Activated CD4-positive, alpha-beta T cell treated with anti-CD3 and anti-CD28 coated beads, Interleukin-2, amount 50 U/mL, for 1 hour (primary cell): Measurements from ENCODE around the gene SYNGAP1.
A peak's percentile ranks its signal among the peaks of the same experiment; 100 is the strongest.
"Not testable (repeated sequence)": the region's sequence is repeated elsewhere in the genome, so short reads cannot be mapped to it uniquely, and the experiment has no call there.

Experiments used
- DNase-seq: peaks from one replicate; pipeline ENCODE4 v3.0.0-alpha.2; 2020

SYNGAP1 gene

DNA sequence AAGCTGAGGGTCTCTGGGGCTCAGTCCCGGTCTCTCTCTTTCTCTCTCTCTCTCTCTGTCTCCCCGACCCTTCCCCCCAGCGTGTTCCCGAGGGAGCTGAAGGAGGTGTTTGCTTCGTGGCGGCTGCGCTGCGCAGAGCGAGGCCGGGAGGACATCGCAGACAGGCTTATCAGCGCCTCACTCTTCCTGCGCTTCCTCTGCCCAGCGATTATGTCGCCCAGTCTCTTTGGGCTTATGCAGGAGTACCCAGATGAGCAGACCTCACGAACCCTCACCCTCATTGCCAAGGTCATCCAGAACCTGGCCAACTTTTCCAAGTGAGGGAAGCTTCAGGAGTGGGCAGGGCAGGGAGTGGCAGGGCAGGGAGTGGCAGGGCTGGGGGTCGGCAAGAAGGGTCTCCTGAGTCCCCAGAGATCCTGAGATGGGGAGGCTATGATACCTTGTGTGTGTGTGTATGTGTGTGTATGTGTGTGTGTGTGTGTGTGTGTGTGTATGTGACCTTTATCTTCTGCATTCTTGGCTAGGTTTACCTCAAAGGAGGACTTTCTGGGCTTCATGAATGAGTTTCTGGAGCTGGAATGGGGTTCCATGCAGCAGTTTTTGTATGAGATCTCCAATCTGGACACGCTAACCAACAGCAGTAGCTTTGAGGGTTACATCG lies 20.9 kb downstream of the SYNGAP1 start:
- DNase-seq: no peak

DNA sequence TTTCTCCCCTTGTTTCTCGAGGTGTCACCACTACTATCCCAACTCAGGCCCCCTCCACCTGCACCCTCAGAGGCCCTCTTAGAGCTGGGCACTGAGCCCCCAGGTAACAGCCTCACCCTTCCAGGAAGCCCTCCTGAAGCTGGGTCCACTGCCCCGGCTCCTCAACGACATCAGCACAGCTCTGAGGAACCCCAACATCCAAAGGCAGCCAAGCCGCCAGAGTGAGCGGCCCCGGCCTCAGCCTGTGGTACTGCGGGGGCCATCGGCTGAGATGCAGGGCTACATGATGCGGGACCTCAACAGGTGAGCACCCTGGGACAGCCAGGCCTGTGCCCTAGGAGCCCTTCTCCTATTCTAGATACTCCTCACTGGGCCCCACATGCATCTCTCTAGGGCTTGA lies 21.6 kb downstream of the SYNGAP1 start:
- no peak for DNase-seq

DNA sequence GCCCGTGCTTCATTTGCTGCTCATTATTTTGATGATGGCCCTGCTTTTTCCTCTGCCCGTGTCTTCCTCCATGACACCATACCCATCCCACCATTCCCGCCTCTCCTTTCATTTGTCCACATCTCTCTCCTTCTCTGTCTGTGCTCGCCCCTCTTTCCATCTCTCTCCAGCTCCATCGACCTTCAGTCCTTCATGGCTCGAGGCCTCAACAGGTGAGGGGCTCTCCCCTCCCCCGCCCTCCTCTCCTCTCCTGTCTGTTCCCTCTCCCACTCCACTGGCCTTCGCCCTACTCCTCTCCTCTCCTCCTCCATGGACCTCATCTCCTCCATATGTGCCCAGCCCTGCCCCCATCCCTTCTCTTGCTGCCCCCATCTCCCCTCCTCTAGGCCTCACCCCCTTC lies 22.4 kb downstream of the SYNGAP1 start:
- DNase-seq: no peak

DNA sequence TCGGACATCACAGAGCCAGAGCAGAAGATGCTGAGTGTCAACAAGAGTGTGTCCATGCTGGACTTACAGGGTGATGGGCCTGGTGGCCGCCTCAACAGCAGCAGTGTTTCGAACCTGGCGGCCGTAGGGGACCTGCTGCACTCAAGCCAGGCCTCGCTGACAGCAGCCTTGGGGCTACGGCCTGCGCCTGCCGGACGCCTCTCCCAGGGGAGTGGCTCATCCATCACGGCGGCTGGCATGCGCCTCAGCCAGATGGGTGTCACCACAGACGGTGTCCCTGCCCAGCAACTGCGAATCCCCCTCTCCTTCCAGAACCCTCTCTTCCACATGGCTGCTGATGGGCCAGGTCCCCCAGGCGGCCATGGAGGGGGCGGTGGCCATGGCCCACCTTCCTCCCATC lies 23.2 kb downstream of the SYNGAP1 start:
- DNase-seq: no peak

DNA sequence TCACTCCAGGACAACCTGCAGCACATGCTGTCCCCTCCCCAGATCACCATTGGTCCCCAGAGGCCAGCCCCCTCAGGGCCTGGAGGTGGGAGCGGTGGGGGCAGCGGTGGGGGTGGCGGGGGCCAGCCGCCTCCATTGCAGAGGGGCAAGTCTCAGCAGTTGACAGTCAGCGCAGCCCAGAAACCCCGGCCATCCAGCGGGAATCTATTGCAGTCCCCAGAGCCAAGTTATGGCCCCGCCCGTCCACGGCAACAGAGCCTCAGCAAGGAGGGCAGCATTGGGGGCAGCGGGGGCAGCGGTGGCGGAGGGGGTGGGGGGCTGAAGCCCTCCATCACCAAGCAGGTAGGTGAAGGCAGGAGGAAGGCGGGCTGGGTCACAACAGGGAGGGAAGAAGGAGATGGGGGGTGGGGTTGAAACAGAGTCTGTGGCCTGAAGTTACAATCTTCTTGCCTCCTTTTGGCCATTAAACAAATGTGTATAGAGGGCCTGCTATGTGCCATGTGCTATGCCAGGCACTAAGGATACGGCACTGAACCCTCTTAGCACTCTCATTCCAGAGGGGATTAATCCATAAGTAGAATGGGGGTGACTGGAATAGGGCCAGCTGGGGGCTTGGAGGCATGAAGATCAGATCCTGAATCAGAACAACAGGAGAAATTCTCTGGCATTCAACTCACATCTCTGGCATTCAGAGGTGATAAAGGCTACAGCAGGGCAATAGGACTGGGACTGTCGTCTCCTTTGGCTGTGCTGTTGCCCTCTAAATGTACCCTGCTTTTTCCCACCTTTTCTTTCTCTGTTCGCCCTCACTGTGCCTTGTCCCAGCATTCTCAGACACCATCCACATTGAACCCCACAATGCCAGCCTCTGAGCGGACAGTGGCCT lies 24.0 kb downstream of the SYNGAP1 start:
- DNase-seq: no peak

DNA sequence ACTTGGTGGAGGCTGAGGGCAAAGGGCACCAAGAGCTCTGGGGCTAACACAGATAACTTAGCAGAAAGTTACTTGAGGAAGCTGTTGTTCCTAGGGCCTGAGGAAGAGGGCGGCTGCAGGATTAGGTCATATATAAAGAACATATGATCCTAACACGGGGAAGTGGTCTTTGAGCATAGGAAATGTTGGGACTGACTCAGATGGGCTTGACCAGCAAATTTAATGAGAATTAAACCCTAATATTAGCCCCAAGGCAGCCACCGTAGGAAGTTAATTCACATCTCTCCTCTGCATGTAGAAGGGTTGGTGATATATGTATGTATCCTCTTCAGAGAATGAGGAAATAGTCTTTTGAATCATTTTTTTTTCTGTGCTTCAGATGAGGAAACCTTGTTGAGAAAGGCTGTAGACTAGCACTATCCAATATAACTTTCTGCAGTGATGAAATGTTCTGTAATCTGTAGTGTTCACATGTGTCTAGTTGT lies 25.3 kb downstream of the SYNGAP1 start:
- DNase-seq: no peak

DNA sequence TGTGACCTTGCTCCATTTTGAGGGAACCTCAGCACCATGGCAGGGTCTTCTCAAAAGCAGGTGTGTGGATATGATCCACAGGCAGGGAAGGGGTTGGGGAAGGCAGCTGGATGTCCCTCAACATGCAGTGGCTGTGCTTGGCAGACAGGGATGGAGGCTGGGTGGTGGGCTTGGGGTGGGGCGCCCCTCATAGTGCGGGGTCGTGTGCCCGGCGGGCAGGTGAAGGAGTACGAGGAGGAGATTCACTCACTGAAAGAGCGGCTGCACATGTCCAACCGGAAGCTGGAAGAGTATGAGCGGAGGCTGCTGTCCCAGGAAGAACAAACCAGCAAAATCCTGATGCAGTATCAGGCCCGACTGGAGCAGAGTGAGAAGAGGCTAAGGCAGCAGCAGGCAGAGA lies 26.5 kb downstream of the SYNGAP1 start:
- no peak for DNase-seq

DNA sequence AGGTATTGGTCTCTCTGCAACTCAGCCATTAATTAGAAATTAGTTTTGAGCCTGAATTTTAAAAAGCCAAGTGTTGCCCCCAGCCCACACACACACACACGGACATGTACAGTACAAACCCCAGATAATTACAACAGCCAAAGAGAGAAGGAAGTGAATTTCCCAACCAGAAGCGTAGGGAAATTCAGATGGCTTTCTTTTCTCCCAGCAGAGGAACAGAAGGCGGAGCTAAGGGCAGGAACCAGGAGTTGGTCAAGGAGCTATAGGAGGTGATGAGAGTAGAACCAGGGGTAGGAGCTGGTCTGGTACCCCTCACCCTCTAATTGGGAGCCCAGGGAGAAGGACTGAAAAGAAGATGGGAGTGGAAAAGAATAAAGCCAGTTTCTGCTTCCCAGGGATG lies 30.6 kb downstream of the SYNGAP1 start:
- no peak for DNase-seq

DNA sequence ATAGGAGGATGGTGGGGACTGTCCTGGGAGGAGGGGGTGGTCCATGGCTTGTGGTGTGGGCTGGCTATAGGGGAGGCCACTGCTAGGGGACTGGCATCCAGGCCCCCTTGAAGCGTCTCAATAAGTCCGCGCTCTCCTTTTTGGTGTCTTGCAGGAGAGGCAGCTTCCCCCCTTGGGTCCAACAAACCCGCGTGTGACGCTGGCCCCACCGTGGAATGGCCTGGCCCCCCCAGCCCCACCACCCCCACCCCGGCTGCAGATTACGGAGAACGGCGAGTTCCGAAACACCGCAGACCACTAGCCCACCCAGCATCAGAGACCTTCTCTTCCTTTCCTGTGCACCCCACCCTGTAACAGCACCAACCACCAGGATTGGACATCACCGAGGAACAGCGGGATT lies 31.7 kb downstream of the SYNGAP1 start:
- no peak for DNase-seq

DNA sequence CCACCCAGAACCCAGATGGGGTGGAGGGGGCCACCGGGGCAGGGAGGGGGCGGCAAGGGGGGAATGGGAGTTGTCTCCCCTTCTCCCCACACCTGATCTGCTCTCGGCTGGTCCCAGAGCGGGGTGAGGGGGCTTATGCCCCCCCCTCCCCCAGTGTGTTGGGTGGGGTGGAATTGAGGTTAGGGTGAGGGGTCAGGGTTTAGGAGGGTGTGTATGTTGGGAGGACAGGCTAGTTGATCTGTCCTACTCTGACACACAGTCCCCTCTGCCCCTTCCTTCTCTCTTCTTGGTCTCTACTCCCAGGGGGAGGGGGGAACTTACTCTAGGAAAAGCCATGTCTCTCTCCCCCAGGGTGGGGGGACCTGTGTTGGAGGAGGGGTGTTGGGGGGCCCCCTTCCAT lies 32.6 kb downstream of the SYNGAP1 start:
- no peak for DNase-seq

DNA sequence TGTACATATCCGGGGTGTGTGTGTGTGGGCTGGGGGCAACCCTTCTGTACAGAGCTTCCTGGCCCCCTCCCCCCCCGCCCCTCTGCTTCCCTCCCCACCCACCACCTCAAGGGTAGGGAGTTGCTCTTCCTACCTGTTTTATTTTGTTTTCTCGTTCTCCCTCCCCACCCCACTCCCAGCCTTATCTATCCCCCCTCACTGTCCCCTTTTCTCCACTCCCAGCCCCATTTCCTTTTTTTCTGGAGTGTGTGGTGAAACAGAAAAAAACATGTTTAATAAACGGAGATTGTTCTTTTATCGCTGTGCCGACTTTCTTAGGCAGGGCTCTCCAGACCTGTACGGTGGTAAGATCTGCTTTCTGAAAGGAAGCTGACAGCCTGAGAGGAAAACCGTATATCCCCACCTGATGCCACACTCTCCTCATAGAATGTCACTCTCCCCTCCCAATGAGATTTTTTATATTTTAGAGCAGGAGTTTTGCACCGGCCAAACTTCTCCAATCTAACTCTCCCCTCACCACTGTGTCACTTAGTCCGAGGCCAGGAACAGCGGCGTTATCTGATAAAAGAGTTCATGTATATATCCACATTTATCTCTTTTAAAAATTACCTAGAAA lies 33.6 kb downstream of the SYNGAP1 start:
- DNase-seq: no peak

DNA sequence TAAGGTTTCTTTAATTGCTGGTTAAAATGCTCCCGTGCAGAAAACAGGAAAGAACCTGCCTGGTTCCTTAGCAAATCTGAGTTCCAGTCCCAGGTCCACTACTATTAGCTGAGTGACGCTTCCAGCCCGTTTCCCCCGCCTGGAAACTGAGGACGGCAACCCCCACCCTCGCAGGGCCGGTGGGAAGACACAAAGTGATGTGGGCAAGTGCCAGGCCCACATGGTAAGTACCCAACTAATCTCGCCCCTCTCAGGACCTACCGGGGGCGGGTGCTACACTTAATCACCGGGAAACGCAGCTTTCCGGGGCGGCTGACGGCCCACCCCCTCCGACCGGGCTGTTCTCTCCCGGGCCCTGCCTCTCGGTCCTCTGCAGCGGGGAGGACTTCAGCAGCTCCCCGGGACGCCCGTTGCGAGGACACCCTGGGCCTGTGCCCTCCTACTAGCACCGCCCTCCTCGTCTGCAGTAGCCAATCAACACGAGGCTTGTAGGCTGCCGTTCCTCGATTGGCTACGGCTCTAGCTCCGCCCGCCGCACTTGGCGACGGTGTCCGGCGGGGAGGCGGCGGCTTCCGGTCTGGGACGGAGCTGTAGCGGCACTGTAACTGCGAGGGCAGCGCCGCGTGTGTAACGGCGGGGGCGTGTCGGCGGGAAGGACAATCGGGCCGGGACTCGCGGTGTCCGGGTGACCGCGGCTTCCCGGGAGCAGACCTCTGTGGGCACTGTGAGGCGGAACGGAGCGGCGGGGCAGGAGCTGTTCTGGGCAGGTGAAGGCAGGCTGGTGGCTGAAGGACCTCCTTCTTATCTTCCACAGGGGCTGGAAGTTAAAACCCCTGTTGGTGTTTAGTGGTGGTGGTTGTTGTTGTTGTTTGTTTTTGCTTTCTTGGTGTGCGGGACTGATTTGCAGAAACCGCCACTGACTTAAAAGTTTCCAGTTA lies 34.4 kb downstream of the SYNGAP1 start, which contains the start of gene ZBTB9:
Gene ZBTB9, plus strand, starts transcription at position 568 of the 938 bp plus-strand sequence. CDS start 525 bp downstream, outside the sequence.
- peak; percentile 91 for DNase-seq

DNA sequence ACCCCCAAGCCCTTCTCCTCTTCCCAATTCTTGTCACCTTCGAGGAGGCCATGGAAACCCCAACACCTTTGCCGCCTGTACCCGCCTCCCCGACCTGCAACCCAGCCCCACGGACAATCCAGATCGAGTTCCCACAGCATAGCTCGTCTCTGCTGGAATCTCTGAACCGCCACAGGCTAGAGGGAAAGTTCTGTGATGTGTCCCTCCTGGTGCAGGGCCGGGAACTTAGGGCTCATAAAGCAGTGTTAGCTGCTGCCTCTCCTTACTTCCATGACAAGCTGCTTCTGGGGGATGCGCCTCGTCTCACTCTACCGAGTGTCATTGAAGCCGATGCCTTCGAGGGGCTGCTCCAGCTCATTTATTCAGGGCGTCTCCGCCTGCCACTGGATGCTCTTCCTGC lies 35.2 kb downstream of the SYNGAP1 start:
- no peak for DNase-seq

DNA sequence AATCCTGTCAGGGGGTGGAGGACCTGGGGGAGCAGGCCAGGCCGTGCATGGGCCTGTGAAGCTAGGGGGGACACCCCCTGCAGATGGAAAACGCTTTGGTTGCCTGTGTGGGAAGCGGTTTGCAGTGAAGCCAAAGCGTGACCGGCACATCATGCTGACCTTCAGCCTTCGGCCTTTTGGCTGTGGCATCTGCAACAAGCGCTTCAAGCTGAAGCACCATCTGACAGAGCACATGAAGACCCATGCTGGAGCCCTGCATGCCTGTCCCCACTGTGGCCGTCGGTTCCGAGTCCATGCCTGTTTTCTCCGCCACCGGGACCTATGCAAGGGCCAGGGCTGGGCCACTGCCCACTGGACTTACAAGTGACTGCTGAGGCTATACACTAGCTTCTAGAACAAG lies 36.3 kb downstream of the SYNGAP1 start:
- DNase-seq: no peak

DNA sequence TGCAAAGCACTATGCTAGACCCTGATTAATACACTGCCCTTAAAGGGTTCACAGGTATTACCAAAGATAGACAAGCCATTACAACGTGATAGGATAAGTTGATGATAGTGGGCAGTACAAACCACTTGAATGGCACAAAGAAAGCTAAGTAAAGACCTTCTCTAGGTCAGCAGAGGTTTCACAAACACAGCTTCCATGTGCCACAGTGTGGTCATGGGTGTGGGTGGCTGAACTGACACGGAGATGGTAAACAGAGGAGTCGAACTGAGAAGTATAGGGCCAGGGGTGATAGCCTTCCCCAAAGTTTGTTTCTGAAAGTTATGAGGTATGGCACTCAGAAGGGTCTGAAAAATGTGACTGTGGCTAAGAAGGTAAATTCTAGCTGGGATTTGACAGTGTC lies 38.8 kb downstream of the SYNGAP1 start:
- no peak for DNase-seq

DNA sequence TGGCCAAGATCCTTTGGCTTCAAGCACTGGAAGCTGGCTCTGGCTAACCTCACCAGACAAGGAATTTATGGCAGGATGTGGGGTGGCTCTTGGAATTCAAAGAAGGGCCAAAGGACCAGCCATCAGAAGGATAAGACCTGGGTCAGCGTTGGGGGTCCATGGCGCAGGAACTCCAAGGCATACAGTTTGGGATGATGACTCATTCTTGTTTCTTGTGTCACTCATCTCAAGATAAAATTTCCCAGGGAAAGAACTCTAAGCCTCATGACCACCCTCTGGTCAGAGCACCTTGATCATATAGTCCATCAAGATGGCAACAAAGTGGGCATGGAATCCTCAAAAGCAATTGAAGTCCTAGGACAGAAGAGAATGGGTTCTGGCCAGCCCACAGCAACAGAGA lies 39.4 kb downstream of the SYNGAP1 start:
- DNase-seq: no peak

DNA sequence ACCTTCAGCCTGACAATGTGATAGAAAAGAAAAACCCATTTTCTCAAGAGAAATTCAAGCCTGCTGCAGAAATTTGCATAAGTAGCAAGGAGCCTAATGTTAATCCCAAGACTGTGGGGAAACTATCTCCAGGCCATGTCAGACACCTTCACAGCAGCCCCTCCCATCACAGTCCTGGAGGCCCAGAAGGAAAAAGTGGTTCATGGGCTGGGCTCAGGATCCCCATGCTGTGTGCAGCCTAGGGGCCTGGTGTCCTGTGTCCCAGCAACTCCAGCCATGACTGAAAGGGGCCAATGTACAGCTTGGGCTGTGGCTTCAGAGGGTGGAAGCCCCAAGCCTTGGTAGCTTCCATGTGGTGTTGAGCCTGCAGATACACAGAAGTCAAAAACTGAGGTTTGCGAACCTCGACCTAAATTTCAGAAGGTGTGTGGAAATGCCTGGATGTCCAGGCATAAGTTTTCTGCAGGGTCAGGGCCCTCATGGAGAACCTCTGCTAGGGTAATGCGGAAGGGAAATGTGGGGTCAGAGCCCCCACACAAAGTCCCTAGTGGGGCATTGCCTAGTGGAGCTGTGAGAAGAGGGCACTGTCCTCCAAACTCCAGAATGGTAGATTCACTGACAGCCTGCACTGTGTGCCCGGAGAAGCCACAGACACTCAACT lies 46.3 kb downstream of the SYNGAP1 start:
- DNase-seq: no peak

DNA sequence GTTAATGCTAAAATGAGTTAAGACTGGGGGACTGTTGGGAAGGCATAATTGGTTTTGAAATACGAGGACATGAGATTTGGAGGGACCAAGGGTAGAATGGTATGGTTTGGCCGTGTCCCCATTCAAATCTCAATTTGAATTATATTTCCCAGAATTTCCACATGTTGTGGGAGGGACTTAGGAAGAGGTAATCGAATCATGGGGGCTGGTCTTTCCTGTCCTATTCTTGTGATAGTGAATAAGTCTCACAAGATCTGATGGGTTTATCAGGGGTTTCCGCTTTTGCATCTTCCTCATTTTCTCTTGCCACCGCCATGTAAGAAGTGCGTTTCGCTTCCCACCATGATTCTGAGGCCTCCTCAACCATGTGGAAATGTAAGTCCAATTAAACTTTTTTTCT lies 47.2 kb downstream of the SYNGAP1 start:
- DNase-seq: no peak

DNA sequence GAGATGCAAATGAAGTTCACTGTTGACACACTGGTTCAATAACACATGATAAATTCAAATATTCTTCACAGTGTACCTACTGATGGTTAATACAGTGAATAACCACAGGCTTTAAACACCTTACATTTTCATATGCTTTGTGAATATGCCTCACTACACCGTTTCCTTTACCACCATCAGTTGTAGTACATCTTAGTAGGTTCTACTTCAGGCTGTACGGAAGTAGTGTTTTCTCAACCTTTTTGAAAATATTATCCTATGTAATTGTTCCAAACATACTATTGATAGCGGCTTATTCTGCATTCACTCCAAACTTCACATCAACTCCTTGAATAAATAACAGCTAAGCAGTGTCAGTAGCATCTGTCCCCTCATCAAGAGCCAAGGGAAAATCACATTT lies 49.8 kb downstream of the SYNGAP1 start:
- DNase-seq: no peak

DNA sequence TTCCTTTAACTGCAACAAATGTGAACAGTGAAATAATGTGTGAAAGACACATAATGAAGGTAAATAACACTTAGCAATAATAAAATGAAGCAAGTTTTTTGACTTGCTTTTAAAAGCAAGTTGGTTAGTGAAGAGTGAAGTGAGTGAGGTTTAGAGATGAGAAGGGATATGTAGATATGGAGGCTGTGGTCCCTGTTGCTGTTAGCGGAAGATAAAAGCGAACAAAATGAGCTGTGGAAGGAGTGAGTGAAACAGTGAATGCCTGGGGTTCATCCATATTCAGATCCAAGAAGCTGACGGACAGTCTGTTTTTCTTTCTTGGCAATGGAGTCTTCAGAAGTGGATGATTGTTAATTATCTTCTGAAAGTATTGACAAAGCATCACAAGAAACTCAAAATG lies 58.0 kb downstream of the SYNGAP1 start:
- DNase-seq: no peak

DNA sequence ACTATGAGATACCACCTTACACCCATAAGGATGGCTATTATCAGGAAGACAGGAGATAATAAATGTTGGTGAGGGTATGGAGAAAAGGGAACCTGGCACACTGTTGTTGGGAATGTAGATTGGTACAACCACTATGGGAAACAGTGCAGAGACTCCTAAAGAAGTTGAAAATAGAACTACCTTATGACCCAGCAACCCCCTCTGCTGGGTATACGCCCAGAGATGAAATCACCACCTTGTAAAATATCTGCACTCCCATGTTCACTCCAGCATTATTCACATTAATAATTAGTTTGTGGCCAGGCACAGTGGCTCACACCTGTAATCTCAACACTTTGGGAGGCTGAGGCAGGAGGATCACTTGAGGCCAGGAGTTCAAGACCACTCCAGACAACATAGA lies 61.3 kb downstream of the SYNGAP1 start:
- peak; percentile 2 for DNase-seq

DNA sequence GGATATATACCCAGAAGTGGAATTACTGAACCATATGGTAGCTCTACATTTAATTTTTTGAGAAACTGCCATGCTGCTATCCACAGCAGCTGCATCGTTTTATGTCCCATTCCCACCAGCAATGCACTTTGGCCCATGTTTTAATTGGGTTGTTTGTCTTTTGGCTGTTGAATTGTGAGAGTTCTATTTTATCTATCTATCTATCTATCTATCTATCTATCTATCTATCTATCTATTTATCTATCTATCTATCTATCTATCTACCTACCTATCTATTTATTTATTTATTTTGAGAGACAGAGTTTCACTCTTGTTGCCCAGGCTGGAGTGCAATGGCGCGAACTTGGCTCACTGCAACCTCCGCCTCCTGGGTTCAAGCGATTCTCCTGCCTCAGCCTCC lies 62.8 kb downstream of the SYNGAP1 start:
- not testable (repeated sequence) for DNase-seq
